KBM-7 (cell line): ENCODE results near the gene TNFRSF19.
"Not testable (repeated sequence)": the region's sequence is repeated elsewhere in the genome, so short reads cannot be mapped to it uniquely, and the experiment has no call there.

Source experiments
- DNase-seq: peaks from one replicate; pipeline ENCODE4 v3.0.0-alpha.2; 2015
- in situ Hi-C: fragments of 300-500 bp; cut with MboI; formaldehyde crosslinking; loops from 2 replicates; pipeline ENCODE4 v1.14.3; 2020; ENCODE audit warnings: low sequenced_read_pairs, low pct_unique_long_range_greater_than_20kb, mixed read lengths

Gene TNFRSF19, protein sequence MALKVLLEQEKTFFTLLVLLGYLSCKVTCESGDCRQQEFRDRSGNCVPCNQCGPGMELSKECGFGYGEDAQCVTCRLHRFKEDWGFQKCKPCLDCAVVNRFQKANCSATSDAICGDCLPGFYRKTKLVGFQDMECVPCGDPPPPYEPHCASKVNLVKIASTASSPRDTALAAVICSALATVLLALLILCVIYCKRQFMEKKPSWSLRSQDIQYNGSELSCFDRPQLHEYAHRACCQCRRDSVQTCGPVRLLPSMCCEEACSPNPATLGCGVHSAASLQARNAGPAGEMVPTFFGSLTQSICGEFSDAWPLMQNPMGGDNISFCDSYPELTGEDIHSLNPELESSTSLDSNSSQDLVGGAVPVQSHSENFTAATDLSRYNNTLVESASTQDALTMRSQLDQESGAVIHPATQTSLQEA

DNA sequence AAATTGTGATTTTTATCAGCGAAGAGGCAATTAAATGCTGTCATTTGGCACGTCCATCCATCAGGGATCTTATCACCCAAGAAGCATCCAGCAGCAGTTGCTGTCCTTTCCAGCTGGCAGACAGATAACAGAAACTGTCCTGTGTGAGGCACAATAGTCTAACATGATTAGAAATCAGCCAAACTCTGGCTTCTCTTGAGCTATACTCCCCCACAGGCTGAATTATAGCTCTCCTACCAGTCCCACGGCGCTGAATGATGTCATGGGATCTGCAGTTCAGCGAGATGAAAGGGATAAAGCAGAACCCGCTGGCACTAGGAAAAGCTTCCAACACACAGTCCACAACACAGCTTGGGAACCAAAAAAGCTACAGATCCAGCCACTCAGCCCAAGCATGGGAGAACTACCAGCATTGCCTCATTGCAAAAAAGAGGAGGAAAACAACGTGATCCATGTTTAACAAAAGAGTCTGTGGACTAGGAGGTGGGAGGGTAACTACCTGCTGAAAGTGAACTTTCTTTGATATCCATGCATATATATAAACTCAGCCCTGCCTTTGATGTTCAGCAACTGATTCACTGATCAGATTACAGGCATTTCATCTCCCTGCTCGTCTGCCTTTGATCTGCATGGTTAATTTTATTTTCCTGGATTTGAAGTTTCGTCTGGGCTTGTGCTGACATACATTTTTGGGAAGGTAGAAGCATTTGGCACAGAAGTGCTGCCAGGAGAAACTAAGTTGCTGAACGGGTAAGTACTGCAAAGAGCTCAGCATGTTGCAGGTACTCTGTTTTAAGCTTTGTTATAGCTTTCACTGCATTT lies at the start of gene TNFRSF19:
Gene TNFRSF19, plus strand, starts transcription at position 314 of the 822 bp plus-strand sequence. CDS start 19,772 bp downstream, outside the sequence.
- in situ Hi-C loops = no loop called here
- no peak for DNase-seq

DNA sequence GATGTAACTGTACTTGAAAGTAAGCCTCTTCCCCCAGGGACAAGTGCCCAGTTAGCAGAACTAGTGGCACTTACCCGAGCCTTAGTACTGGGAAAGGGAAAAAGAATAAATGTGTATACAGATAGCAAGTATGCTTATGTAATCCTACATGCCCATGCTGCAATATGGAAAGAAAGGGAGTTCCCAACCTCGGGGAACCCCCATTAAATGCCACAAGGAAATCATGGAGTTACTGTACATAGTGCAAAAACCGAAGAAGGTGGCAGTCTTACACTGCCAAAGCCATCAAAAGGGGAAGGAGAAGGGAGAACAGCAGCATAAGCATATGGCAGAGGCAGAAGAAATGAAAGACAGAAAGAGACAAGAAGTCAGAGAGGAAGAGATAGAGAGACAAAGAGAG lies 40.3 kb upstream of the TNFRSF19 start:
- DNase-seq, in situ Hi-C loops: not testable (repeated sequence)

DNA sequence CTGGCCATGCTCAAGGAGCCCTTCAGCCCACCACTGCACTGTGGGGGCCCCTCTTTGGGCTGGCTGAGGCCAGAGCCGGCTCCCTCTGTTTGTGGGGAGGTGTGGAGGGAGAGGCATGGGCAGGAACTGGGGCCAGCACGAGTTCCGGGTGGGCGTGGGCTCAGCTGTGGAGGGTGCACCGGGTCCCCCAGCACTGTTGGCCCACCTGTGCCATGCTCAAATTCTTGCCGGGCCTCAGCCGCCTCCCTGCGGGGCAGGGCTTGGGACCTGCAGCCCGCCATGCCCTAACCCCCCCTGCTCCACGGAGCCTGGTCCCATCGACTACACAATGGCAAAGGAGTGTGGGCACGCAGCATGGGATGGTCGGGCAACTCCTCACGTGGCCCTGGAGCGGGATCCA lies 38.8 kb upstream of the TNFRSF19 start:
- DNase-seq = no peak
- in situ Hi-C loops = no loop called here

DNA sequence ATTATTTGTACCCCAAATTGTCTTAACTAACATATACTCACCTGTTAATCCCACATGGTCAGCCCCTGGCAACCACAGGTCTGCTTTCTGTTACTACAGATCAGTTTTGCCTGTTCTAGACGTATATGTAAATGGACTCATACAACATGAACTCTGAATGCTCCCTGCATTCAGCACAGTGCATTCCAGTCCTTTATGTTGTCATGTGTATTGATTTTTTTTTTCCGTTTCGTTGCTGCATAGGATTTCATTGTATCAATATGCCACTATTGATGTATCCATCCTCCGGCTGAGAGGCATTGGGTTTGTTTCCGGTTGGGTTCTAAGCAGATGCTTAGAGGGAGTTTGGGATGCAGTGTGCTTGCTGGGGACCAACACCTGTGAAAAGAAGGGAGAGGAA lies 36.1 kb upstream of the TNFRSF19 start:
- DNase-seq = no peak
- in situ Hi-C loops = no loop called here

DNA sequence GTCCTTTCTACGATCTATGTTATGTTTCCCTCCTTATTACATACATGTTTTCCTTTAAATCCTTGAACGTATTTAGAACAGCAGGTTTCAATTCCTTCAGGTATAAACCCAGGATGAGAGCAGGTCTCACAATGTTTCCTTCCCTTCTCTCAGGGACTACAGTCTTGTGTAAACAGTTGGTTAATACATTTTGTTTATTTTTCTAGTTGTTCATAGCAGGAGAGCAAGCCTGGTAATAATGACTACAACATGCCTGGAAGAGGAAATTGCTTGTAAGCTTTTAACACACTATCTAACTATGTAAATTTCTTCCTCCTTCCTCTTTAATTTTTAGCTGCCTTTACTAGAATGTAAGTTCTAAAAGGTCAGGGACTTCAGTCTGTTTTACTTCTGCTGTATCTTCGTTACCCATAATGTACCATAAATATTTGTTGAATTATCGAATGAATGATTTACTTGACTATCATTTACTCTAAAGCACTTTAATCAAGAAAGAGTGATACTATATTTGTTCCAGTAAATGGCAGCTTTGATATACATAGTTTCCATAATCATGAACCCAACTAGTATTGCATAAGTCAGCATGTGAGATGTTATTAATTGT lies 28.9 kb upstream of the TNFRSF19 start:
- in situ Hi-C loops = no loop called here
- no peak for DNase-seq

DNA sequence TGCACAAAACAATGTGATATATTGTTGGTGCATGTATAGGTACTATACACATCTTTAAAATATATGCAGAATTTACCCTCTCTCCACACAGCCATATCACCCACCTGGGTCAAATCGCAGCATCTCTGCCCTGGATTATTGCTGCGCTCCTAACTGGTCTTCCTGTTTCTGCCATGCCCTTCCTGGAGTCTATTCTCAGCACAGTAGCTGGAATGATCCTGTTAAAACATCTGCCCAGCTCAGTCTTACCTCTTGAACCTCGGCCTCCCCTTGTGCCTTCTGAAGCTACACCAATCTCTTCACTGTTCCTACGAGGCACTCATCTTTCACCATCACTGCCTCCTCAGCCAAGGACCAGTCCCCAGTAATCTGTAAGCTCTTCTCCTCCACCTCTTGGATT lies 25.5 kb upstream of the TNFRSF19 start:
- DNase-seq = no peak
- in situ Hi-C loops = no loop called here

DNA sequence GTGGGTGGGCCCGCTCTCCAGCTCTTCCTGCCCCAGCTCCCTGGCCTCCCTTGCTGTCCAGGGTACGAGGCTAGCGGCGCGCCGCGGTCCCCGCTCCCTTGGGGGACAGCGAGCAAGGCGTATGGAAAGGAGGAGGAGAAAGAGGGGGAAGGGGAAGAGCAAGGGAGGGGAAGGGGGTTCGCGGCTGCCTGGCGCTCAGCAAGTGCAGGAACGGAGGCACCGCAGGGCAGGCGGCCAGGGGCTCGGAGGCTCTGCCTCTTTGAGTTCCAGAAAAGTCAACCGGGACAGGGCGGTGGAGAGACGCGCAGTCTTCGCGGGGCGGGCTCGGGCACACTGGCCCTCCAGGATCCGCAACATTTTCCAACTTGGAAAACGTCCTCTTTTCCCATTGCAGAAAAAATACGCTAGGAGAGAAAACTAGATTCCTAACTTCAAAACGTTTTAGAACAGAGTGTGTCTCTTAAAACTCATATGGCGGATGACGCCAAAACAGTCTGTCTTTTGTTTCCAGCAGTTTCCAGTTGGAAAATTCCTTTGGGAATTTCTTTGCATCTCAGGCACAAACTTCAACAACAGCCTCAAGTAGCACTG lies 23.1 kb upstream of the TNFRSF19 start:
- in situ Hi-C loops = no loop called here

DNA sequence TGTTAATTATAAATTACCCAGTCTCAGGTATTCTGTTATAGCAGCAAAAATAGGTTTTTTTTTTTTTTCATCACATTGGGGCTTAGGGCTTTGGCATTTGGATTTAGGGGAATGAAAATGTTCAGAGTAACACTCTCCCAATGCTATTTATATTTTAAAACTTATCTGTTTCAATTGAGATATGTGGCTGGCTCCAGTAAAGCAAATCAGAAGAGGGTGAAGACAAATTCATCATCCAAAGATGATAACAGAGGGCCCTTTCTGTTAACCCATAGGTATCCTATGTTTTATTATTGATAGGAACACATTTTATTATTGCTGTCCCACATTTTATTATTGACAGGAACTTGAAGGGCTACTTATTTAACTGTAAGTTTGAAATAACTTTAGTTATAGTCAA lies 20.5 kb upstream of the TNFRSF19 start:
- in situ Hi-C loops = no loop called here
- no peak for DNase-seq

More for the DNA sequence above, 23.1 kb upstream of the TNFRSF19 start:
- no peak for DNase-seq

DNA sequence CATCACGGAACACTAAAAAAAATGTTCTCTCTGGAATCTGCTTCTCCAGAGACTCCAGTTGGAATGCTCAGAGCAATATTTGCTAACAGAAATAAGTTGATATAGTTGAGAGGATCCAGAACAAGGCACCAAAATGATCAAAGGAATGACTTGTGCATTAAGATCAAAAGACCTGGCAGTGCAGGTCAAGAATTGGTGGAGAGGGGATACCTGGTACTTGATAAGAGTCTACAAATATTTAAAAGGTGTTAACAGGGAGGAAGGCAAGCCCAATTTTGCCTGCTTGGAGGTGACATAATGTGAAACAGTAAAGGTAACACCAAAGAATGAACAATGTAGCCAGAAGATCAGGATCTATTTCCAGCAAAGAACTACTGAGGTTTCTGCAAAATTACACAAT lies 20.0 kb upstream of the TNFRSF19 start:
- DNase-seq = no peak
- in situ Hi-C loops = no loop called here

DNA sequence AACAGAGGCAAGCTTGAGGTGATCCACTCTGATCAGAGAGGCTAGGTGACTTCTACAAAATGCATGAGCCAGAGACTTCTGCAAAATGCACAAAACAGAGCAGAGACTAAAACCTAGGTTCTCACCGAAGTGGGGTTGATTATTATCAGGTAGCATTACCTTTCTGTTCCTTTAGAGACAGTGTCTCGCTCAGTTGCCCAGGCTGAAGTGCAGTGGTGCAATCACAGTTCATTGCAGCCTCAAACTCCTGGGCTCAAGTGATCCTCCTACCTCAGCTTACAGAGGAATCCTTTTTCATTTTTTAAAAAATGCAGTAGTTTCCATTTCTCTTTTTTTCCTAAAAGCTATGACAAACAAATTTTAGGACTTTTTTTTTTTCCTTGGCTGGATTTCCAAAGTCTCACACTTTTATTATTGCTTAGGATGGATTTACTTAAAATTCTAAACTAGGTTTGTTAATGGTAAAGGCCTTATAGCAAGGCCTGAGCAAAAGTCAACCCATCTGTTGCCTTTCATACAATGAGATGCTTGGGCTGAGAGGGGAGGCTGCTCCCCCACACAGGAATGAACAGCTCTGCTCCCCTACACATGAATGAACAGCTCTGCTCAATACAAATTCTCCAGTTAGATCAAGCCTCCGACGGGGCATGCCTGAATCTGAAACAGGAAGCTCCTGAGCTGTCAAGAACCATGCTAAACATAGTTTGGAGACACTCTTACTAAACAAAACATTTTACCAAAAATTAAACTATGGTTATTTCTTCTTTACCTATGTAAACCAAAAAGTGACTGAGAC lies 18.8 kb upstream of the TNFRSF19 start:
- DNase-seq = no peak
- in situ Hi-C loops = no loop called here

DNA sequence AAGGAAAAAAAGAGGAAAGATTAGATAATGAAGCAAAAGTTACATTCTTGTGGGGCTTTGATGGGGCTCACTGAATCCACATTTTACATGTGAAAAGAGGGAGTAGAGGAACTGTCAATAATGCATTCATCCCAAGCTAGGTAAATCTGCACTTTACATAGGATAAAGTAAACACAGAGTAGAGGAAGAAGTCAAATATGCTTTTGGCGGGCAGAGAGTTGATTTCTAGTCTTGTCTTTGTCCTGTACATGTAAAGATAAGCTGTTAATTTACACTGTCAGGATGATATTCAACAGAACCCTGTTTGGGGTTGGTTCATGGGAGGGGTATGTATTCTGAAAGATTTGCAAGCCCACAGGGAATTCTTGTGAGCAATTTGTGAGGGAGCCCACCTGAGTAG lies 18.0 kb upstream of the TNFRSF19 start:
- in situ Hi-C loops = no loop called here
- DNase-seq = no peak

DNA sequence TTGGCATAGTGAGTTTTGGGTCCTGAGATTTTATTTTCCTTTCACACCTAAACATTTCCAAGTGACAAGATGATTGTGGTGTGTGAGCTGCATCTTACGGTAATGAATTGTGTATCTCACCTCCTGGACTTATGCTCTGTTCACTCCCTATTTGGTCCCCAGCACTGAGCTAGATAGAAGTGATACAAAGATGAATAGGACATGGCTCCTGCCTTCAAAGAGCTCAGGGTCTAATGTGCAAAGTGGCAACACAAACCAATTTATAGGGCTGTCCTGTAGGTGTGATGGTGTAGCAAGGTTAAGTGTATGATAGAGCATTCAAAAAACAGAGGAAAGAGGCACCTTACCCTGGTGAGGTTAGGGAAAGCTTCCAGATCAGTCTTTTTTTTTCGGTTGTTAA lies 17.6 kb upstream of the TNFRSF19 start:
- in situ Hi-C loops = no loop called here

DNA sequence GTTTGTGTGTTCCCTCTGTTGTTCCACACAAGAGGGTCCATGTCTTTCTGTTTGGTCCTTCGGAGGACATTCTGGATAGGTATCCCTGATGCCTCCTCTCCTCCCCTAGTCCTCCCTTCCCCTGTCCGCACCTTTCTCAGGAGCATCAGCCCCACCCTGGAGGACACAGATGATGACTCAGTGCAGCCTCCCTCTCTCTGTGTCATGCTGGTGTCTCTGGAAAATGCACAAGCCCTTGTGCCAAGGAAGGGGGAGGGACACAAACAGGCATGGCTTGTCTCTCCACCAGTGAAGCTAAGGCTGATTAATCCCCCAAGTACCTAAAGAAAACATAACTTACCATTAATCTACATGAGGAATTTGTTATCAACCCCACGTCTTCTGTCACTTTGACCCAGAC lies 16.2 kb upstream of the TNFRSF19 start:
- DNase-seq = no peak
- in situ Hi-C loops = no loop called here

More for the DNA sequence above, 17.6 kb upstream of the TNFRSF19 start:
- DNase-seq = no peak

DNA sequence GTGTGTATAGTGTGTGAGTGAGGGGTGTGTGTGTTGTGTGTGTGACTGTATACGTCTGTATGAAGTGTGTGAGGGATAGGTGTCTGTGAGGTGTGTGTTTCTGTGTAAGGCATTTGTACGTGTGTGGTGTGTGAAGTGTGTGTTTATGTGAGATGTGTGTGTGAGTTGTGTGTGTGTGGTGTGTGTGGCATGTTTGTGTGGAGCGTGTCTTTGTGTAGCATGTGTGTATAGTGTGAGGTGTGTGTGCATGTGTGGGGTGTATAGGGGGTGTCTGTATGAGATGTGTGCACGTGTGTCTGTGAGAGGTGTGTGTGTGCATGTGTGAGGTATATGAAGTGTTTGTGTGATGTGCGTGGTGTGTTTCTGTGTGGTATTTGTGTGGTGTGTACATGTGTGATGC lies 13.2 kb upstream of the TNFRSF19 start:
- no peak for DNase-seq
- in situ Hi-C loops = no loop called here

DNA sequence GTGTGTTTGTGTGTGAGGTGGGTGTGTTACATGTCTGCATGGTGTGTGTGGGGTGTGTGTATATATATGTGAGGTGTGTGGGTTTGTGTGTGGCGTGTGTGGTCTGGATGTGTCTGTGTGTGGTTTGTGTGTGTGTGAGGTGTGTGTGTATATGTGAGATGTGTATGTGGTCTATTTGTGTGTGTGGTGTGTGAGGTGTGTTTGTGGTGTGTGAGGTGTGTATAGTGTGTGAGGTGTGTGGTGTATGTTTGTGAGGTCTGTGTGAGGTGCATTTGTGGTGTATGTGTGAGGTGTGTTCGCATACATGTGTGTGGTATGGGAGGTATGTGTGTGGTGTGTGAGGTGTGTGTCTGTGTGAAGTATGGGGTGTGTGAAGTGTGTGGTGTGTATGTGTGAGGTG lies 12.5 kb upstream of the TNFRSF19 start:
- in situ Hi-C loops = no loop called here
- no peak for DNase-seq

DNA sequence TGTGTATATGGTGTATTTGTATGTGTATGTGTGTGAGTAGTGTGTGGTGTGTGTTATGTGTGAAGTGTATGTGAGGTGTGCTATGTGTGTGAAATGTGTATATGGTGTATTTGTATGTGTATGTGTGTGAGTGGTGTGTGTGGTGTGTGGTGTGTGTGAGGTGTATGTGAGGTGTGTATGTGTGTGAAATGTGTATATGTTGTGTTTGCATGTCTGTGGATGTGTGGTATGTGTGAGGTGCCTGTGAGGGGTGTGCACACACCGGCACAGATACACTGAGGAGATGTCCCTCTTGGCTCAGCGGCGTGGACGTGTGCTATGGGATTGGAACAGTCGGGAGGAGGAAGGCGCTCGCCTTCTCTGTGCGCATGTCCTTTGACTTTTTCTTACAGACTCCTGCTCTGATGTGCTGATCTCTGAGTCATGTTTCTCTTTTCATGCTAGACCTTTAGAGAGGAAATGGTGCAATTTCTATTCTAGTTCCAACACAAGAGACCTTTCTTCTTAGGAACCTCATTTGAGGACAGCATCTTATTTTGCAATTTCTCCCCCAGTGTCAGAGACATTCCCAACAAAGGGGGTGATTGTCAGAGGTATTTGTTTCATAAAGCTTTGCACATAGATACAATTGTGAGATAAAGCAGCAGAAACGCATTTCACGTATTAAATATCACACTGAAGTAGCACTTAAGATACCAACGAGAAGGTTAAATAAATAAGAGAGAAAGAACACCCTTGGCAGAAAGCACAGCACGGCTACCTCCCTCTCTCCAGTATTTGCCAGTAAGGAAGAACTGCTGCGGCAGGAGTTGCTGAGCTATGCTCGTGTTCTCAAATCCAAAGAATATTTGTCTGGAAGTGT lies 11.3 kb upstream of the TNFRSF19 start:
- DNase-seq = peak; percentile 44
- in situ Hi-C loops = no loop called here

DNA sequence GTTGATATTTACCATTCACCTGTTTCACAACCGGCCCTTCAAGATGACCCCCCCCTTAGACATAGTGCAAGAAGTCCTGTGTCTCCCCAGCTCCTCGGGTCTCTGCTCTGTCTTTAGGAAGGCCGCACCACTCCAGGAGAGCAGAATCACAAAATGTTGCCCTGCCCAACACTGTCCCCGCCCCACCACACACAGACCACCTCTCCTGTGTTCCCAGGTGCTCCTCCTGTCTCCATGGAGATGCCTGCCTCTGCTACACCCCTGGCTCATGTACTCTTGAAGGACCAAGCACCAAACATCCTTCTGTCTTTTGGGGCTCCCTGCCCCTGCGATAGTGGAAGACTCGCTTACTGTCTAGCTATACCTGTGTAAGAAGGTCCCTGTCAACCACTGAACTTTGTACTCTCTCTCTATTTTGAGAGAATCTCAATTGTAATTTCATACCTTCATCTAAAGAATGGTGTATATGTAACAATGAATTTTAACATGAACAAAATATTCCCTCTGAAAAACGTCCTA lies 9.6 kb upstream of the TNFRSF19 start:
- DNase-seq = no peak
- in situ Hi-C loops = no loop called here

DNA sequence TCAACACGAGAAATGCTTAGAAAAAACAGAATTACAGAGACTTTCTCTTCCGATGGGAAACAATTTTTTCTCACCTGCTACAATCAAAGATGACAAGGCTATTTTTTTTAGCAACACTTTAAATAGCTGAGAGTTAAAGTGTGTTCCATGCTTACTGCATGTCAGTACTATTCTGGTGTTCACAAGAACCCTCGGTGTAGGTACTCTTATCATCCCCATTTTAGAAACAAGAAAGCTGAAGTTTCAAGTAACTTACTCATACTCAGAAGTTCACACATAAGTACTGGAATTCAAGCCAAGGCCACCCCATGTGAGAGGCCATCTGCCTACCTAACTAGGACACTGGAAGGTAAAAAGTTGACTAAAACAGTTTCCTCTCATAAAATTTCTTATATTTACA lies 9.0 kb upstream of the TNFRSF19 start:
- no peak for DNase-seq
- in situ Hi-C loops = no loop called here
